GM21786 (cell line): ENCODE measurements around the gene RPGRIP1L.

Source experiments
- ATAC-seq: cut with Tn5 transposase; IDR thresholded peaks from one replicate; pipeline ENCODE4 v1.9.1; 2021; ENCODE audit not compliant: unreplicated experiment

Gene RPGRIP1L

DNA sequence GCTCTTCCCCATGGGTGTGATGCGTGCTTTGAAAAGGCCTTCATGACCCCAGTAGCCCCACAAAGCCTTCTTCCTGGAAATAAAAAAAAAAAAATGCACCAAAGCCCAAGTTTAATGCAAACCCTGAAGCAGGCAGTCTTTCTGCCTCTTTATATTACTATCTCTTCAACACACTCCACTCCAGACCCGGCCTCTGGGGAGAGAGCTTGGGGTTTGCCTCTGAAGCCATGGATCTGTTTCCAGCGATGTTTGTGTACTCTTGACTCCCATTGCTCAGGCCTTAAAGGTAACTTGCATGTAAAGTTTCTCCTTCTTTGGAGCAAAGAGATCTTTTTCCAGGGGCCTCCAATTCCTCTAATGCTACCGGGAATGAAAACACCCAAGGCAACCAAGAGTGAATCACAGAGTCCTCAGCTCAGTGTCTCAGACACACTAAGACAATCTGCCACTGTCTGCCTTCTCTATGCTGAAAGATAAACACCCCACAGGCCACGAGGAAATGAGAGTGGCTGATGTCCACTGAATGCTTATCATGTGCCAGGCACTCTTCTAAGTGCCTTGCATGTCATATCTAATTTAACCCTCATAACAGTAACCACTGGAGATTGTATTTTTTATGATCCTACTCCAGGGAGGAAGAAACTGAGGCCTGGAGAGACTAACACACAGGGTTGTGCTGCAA, 144.2 kb downstream of the RPGRIP1L start:
- ATAC-seq, result no peak

DNA sequence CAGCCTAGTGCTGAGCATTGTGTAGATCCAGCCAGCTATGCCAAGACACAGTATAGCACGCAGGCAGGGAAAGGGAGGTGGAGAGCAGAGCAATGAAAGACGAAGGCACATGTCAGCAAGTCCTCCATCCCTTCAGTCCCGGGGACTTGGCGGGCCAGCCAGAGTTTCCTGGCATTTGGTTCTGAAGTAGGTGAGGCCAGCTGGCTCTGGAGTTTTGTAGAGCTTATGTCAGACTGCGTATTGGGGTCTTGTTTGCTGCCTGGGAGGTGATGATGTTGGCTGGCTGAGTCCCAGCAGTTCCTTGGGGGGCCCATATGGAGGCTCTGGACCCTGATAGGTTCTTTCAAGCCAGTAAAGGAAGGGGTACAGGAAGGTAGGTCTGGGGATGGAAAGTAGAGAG, 144.9 kb downstream of the RPGRIP1L start:
- ATAC-seq, result no peak

DNA sequence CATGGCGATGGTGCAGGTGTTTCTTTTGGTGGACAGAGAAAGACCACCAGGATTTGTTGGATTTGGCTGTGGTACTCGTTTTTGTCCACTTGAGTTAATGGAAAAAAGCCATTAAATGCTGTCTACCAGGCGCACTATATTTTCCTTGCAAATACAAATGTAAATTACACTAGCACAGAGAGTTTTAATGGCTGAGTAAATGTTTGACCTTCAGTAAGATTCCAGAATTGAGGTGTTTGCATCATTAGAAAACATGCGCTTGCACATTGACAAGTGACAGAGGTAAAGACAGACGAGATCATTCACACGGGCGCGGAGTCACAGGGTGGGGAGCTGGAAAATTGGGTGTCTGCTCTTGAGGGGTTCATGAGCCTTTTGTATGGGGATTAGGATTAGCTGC, 147.1 kb downstream of the RPGRIP1L start:
- no peak for ATAC-seq

DNA sequence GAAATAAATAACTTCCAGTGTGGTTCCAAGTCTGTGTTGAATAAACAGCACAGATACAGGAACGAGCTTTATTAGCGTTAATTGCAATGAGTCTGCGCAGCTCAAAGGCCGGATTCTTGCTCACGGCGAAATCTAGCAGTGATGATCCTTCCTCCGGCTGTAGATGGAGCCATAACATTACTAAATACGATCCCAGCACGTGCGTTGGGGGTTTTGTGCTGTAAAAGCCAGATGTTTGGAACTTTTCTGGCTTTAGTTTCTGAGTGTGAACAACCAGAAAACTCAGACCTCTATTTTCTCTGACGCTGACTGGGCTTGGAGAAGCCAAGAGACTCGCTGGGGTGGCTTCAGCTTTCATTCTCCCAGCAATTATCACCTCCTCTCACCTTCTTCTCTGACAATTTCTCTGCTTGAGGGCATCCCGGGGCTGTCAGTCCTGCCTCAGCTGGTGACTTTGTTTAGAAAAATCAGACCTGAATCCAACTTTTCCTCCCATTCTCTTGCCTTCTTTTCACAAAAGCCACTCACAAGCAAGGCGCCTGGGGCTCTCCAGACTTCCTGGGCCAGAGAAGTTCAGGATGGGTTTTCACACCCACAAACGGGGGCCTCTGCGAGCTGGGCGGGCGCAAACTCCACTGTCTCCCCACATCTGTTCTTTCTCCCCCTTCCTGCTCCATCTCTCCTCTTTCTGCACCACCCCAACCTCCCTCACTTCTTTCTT, 153.5 kb downstream of the RPGRIP1L start:
- ATAC-seq, result peak; percentile 74
